KG1 (cell line): ENCODE measurements around the gene ARHGAP42.
"Not testable (repeated sequence)": the region's sequence is repeated elsewhere in the genome, so short reads cannot be mapped to it uniquely, and the experiment has no call there.

ENCODE experiments used
- DNase-seq: peaks from one replicate; lab custom pipeline; 2025; lab: John Stamatoyannopoulos, UW

ARHGAP42 gene

GRCh38 chr11:100687054-100687629, at the start of gene ARHGAP42:
TSS of gene ARHGAP42 (plus strand) at chr11:100687288. CDS start at chr11:100687679, 391 bp downstream.
- peak; percentile 65 for DNase-seq

- no peak for DNase-seq
These were observed 49.4 kb upstream of the ARHGAP42 start for GRCh38 chr11:100637706-100638105.

GRCh38 chr11:100638648-100639047, 48.4 kb upstream of the ARHGAP42 start:
- no peak for DNase-seq

GRCh38 chr11:100639140-100639539, 47.9 kb upstream of the ARHGAP42 start:
- no peak for DNase-seq

GRCh38 chr11:100640071-100640470, 47.0 kb upstream of the ARHGAP42 start:
- no peak for DNase-seq

GRCh38 chr11:100640646-100641045, 46.4 kb upstream of the ARHGAP42 start:
- no peak for DNase-seq

- no peak for DNase-seq
These were observed 45.6 kb upstream of the ARHGAP42 start for GRCh38 chr11:100641456-100641855.

- no peak for DNase-seq
These were observed 40.5 kb upstream of the ARHGAP42 start for GRCh38 chr11:100646545-100646944.

- no peak for DNase-seq
These were observed 39.2 kb upstream of the ARHGAP42 start for GRCh38 chr11:100647861-100648260.

- DNase-seq, result no peak
These were observed 23.5 kb upstream of the ARHGAP42 start for GRCh38 chr11:100663583-100663982.

GRCh38 chr11:100663996-100664395, 23.1 kb upstream of the ARHGAP42 start:
- DNase-seq, result no peak

- not testable (repeated sequence) for DNase-seq
These were observed 20.3 kb upstream of the ARHGAP42 start for GRCh38 chr11:100666816-100667215.

GRCh38 chr11:100667449-100667848, 19.6 kb upstream of the ARHGAP42 start:
- no peak for DNase-seq

GRCh38 chr11:100670140-100670539, 16.9 kb upstream of the ARHGAP42 start:
- no peak for DNase-seq

GRCh38 chr11:100671471-100671870, 15.6 kb upstream of the ARHGAP42 start:
- no peak for DNase-seq

- no peak for DNase-seq
These were observed 14.5 kb upstream of the ARHGAP42 start for GRCh38 chr11:100672498-100673033.

GRCh38 chr11:100673063-100673462, 14.0 kb upstream of the ARHGAP42 start:
- no peak for DNase-seq

- no peak for DNase-seq
These were observed 12.9 kb upstream of the ARHGAP42 start for GRCh38 chr11:100674212-100674611.

- no peak for DNase-seq
These were observed 11.9 kb upstream of the ARHGAP42 start for GRCh38 chr11:100675115-100675650.

- no peak for DNase-seq
These were observed 10.2 kb upstream of the ARHGAP42 start for GRCh38 chr11:100676901-100677300.

- no peak for DNase-seq
These were observed 9.3 kb upstream of the ARHGAP42 start for GRCh38 chr11:100677796-100678195.

GRCh38 chr11:100680070-100680469, 7.0 kb upstream of the ARHGAP42 start:
- no peak for DNase-seq

GRCh38 chr11:100681064-100681502, 6.0 kb upstream of the ARHGAP42 start:
- peak; percentile 80 for DNase-seq
